Caco-2 (cell line): ENCODE results near the gene C1QTNF7. TPM values are rescaled to one million over a fixed set of nuclear protein-coding genes. Genes with fewer than 3 reads are reported as not detected.

Source experiments
- BruUV-seq: library from RNA; stranded (reverse); fragments of 400-500 nt; replicated peaks from 2 replicates; lab custom pipeline; 2021; lab: Mats Ljungman, UMichigan
- CTCF ChIA-PET: fragments of 300-600 bp; sonication (Branson Sonifier 250); formaldehyde crosslinking; loops from one replicate; lab custom pipeline; 2022; ENCODE audit warnings: antibody characterized with exemption; lab: Charles Lee
- POLR2A ChIA-PET: fragments of 300-600 bp; sonication (Branson Sonifier 250); formaldehyde crosslinking; loops from one replicate; lab custom pipeline; 2022; ENCODE audit warnings: antibody characterized with exemption; lab: Charles Lee
- DNase-seq, 2 experiments: peaks; one replicate each; pipeline versions ENCODE4 v3.0.0 to v3.0.0-alpha.2; 2020 to 2022
- H3K27me3 ChIP-seq: replicated peaks from 2 replicates; pipeline ENCODE4 v1.6.0; 2011; ENCODE audit warnings: low read length; ENCODE audit not compliant: control insufficient read depth, insufficient read depth
- H3K36me3 ChIP-seq: 2 replicates; pipeline ENCODE4 v1.5.1; 2011; ENCODE audit warnings: low read length; ENCODE audit not compliant: control insufficient read depth, insufficient read depth
- H3K4me1 ChIP-seq: fragments of 250-450 bp; sonication (Bioruptor Pico); 2 replicates; pipeline ENCODE4 v1.5.1; 2020; ENCODE audit warnings: mild to moderate bottlenecking
- H3K4me3 ChIP-seq: 2 replicates; pipeline ENCODE4 v1.5.1; 2011; ENCODE audit warnings: low read depth, mild to moderate bottlenecking, control low read depth, low read length
- H3K9me3 ChIP-seq: fragments of 250-450 bp; sonication (Bioruptor Pico); 2 replicates; pipeline ENCODE4 v1.5.1; 2020; ENCODE audit warnings: mild to moderate bottlenecking, moderate library complexity
- H3K27ac Mint-ChIP-seq: one replicate; pipeline ENCODE4 v1.8.0; 2022; ENCODE audit warnings: mixed read lengths; ENCODE audit not compliant: unreplicated experiment
- H3K27me3 Mint-ChIP-seq: one replicate; pipeline ENCODE4 v1.8.0; 2022; ENCODE audit warnings: mixed read lengths; ENCODE audit not compliant: insufficient read depth, unreplicated experiment
- H3K36me3 Mint-ChIP-seq: one replicate; pipeline ENCODE4 v1.8.0; 2022; ENCODE audit warnings: mild to moderate bottlenecking, mixed read lengths; ENCODE audit not compliant: insufficient read depth, unreplicated experiment
- H3K4me1 Mint-ChIP-seq: one replicate; pipeline ENCODE4 v1.8.0; 2022; ENCODE audit warnings: low read depth, mixed read lengths; ENCODE audit not compliant: unreplicated experiment
- H3K4me3 Mint-ChIP-seq: one replicate; pipeline ENCODE4 v1.8.0; 2022; ENCODE audit warnings: mild to moderate bottlenecking, moderate library complexity, mixed read lengths; ENCODE audit not compliant: unreplicated experiment
- H3K9me3 Mint-ChIP-seq: one replicate; pipeline ENCODE4 v1.8.0; 2022; ENCODE audit warnings: mixed read lengths; ENCODE audit not compliant: unreplicated experiment
- CTCF ChIP-seq, 2 experiments: fragments of 200-600 bp in 1 of 2; IDR thresholded peaks; 1 replicate in 1 of 2; 2 replicates in 1 of 2; pipeline versions ENCODE4 v1.5.1 to v1.8.0; 2011 to 2022; ENCODE audit warnings: antibody characterized with exemption in 1 of 2, control low read depth in 1 of 2, inconsistent platforms in 1 of 2, low read depth in 1 of 2, low read length in 1 of 2, mild to moderate bottlenecking in 1 of 2, moderate library complexity in 1 of 2; ENCODE audit not compliant: insufficient read depth in 1 of 2, severe bottlenecking in 1 of 2, unreplicated experiment in 1 of 2
- intact Hi-C: fragments of 100-400 bp; cut with micrococcal nuclease; formaldehyde crosslinking; loops from one replicate; pipeline ENCODE4 v1.10.0; 2022; ENCODE audit not compliant: unreplicated experiment
- total RNA-seq: library from RNA; stranded (reverse); gene quantifications from 2 replicates; pipeline ENCODE4 v1.2.3, GENCODE V29; 2022

The C1QTNF7 gene
- total RNA-seq, 1 experiment from 2014 or later, result not detected

GRCh38 chr4:15488658-15489470 lies 61.0 kb downstream of the C1QTNF7 start:
- POLR2A ChIA-PET, result no interaction called here
- BruUV-seq, result no TSS peak
- no peaks in the 10 kb centered on the region for H3K36me3 Mint-ChIP-seq

GRCh38 chr4:15489551-15489950 lies 61.7 kb downstream of the C1QTNF7 start:
- no peaks in the 10 kb centered on the region for H3K27me3 ChIP-seq
- H3K4me3 ChIP-seq, result no peak overlapping the region
- H3K36me3 ChIP-seq, result no peaks in the 10 kb centered on the region
- no TSS peak for BruUV-seq
- intact Hi-C loops, result no loop called here
- H3K9me3 Mint-ChIP-seq, result peaks cover 9% of the 10 kb centered on the region
- no peak overlapping the region for H3K4me3 Mint-ChIP-seq
- H3K4me1 Mint-ChIP-seq, result no peaks in the 10 kb centered on the region
- H3K4me1 ChIP-seq, result no peaks in the 10 kb centered on the region
- DNase-seq, result no peak
- H3K27me3 Mint-ChIP-seq, result no peaks in the 10 kb centered on the region
- no peaks in the 10 kb centered on the region for H3K36me3 Mint-ChIP-seq
- H3K9me3 ChIP-seq, result no peaks in the 10 kb centered on the region; the same call in 1 of the 2 replicates
- no peak for TF ChIP-seq CTCF (IDR thresholded peaks at IDR 0.05; ENCODE audit: insufficient read depth in 1 of 2, low read depth in 1 of 2, low read length in 1 of 2, severe bottlenecking in 1 of 2, unreplicated experiment in 1 of 2)
- ChIA-PET POLR2A (no interaction called here), CTCF (no interaction called here)
- H3K27ac Mint-ChIP-seq, result no peak overlapping the region

More at GRCh38 chr4:15488658-15489470, 61.0 kb downstream of the C1QTNF7 start:
- Histone ChIP-seq H3K27me3 (no peaks in the 10 kb centered on the region), H3K4me3 (no peak overlapping the region), H3K36me3 (no peaks in the 10 kb centered on the region), H3K4me1 (no peaks in the 10 kb centered on the region), H3K9me3 (no peaks in the 10 kb centered on the region; the same call in 1 of the 2 replicates)
- CTCF ChIA-PET, result no interaction called here
- H3K4me3 Mint-ChIP-seq, result no peak overlapping the region
- no peak for DNase-seq
- no peak for TF ChIP-seq CTCF (IDR thresholded peaks at IDR 0.05; ENCODE audit: insufficient read depth in 1 of 2, low read depth in 1 of 2, low read length in 1 of 2, severe bottlenecking in 1 of 2, unreplicated experiment in 1 of 2)
- no peaks in the 10 kb centered on the region for H3K27me3 Mint-ChIP-seq
- peaks cover 16% of the 10 kb centered on the region for H3K9me3 Mint-ChIP-seq
- intact Hi-C loops, result no loop called here
- H3K27ac Mint-ChIP-seq, result no peak overlapping the region
- H3K4me1 Mint-ChIP-seq, result peaks cover 4% of the 10 kb centered on the region

GRCh38 chr4:15493411-15493810 lies 65.6 kb downstream of the C1QTNF7 start:
- Histone ChIP-seq H3K36me3 (no peaks in the 10 kb centered on the region), H3K27me3 (no peaks in the 10 kb centered on the region), H3K4me1 (no peaks in the 10 kb centered on the region), H3K4me3 (no peak overlapping the region), H3K9me3 (no peaks in the 10 kb centered on the region)
- ChIA-PET POLR2A (no interaction called here), CTCF (no interaction called here)
- no peak for DNase-seq
- Mint-ChIP-seq H3K4me3 (no peak overlapping the region), H3K4me1 (no peaks in the 10 kb centered on the region), H3K27ac (no peak overlapping the region), H3K36me3 (no peaks in the 10 kb centered on the region), H3K27me3 (no peaks in the 10 kb centered on the region), H3K9me3 (no peaks in the 10 kb centered on the region)
- BruUV-seq, result no TSS peak
- no peak for TF ChIP-seq CTCF (IDR thresholded peaks at IDR 0.05; ENCODE audit: insufficient read depth in 1 of 2, low read depth in 1 of 2, low read length in 1 of 2, severe bottlenecking in 1 of 2, unreplicated experiment in 1 of 2)
- intact Hi-C loops, result no loop called here
